Gastrocnemius medialis (tissue), 4 donors: ENCODE data around the gene RAPGEF1. TPM values are rescaled to one million over a fixed set of nuclear protein-coding genes. Genes with fewer than 3 reads are reported as not detected.
"Not testable (repeated sequence)": the region's sequence is repeated elsewhere in the genome, so short reads cannot be mapped to it uniquely, and the experiment has no call there.

ENCODE experiments used
- ATAC-seq, 2 donors: fragments of 150-250 bp; one replicate each; pipeline ENCODE4 v1.9.1; 2016
- DNase-seq, 2 donors: peaks; one replicate each; pipeline ENCODE4 v3.0.0-alpha.2; 2019
- H3K27ac ChIP-seq, 4 donors: fragments of 200-600 bp; sonication (generic); 1 replicate in 1 of 4; 2 replicates in 3 of 4; pipeline ENCODE4 v1.5.1; 2016 to 2018; ENCODE audit warnings: mild to moderate bottlenecking in 2 of 4, moderate library complexity in 1 of 4
- H3K27me3 ChIP-seq, 3 donors: fragments of 200-600 bp; sonication (generic) in 2 of 3; 1 replicate in 1 of 3; 2 replicates in 2 of 3; pipeline versions ENCODE4 v1.5.1 to v1.6.0; 2016 to 2019; ENCODE audit warnings: mild to moderate bottlenecking in 1 of 3, moderate library complexity in 1 of 3
- H3K36me3 ChIP-seq, 2 donors: fragments of 200-600 bp; sonication (generic) in 1 of 2; one replicate each; pipeline ENCODE4 v1.5.1; 2017 to 2018
- H3K4me1 ChIP-seq, 2 donors: fragments of 200-600 bp; sonication (generic) in 1 of 2; one replicate each; pipeline ENCODE4 v1.5.1; 2016 to 2017; ENCODE audit warnings: mild to moderate bottlenecking in 2 of 2
- H3K4me3 ChIP-seq, 4 donors: fragments of 200-600 bp; sonication (generic) in 3 of 4; 1 replicate in 1 of 4; 2 replicates in 3 of 4; pipeline ENCODE4 v1.5.1; 2016 to 2019; ENCODE audit warnings: mild to moderate bottlenecking in 2 of 4
- H3K9me3 ChIP-seq, 3 donors: fragments of 200-600 bp; sonication (generic) in 2 of 3; 1 replicate in 1 of 3; 2 replicates in 2 of 3; pipeline ENCODE4 v1.5.1; 2016 to 2019
- CTCF ChIP-seq, 5 experiments: fragments of 450-650 bp in 3 of 5; fragments of 200-600 bp in 2 of 5; sonication (generic) in 2 of 5; IDR thresholded peaks in 4 of 5; conservative IDR thresholded peaks in 1 of 5; 1 replicate in 4 of 5; 2 replicates in 1 of 5; pipeline ENCODE4 v1.5.1; 2016 to 2019; ENCODE audit warnings: antibody characterized with exemption in 5 of 5, mild to moderate bottlenecking in 3 of 5, moderate library complexity in 3 of 5
- POLR2A ChIP-seq, 2 donors: fragments of 450-650 bp; IDR thresholded peaks; one replicate each; pipeline ENCODE4 v1.6.1; 2017; ENCODE audit warnings: antibody characterized with exemption in 2 of 2, mild to moderate bottlenecking in 2 of 2, moderate library complexity in 2 of 2
- in situ Hi-C, 4 donors: fragments of 200-750 bp; cut with MboI; loops; one replicate each; pipeline versions ENCODE4 v1.15.0 to v1.8.0; 2017; ENCODE audit warnings: low sequenced_read_pairs in 4 of 4
- intact Hi-C: fragments of 100-400 bp; cut with DNase I; formaldehyde crosslinking; loops from one replicate; pipeline ENCODE4 v1.15.1; 2023; ENCODE audit warnings: low total_unique reads
- total RNA-seq, 4 donors: library from RNA; depleted of rRNA; stranded (reverse); fragments of >200 nt; gene quantifications; one replicate each; pipeline versions ENCODE4 v1.1.0 to v1.2.3, GENCODE V29; 2016

RAPGEF1 gene
- total RNA-seq, 4 donors from 2014 or later = 123 to 296 (median 217) TPM

DNA sequence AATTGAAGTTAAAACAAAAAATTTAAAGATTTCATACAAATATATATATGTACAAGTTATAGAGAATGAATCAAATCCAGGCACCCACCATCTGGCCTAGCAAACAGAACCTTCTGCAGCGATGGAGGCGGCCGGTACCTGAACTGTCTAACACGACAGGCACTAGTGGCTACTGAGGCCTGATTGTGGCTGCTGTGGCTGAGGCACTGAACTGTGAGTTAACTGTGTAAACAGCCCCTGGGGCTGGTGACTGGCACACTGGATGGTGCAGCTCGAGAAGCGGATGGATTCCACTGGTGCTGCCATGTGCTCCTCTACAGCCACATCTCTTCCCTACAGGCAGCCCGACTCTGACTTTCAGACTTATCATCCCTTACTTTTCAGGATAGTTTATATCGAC lies 82.4 kb downstream of the RAPGEF1 start:
- Histone ChIP-seq H3K9me3 (no peaks in the 10 kb centered on the region), H3K27ac (peak overlapping the region; percentile 68 to 87 (median 80)), H3K4me3 (no peak overlapping the region), H3K36me3 (no peaks in the 10 kb centered on the region), H3K4me1 (peaks cover 68 to 77% of the 10 kb centered on the region in 2 donors), H3K27me3 (no peaks in the 10 kb centered on the region)
- in situ Hi-C loops (loop anchor here in 3 of 4 donors (10.0 kb wide), 1 partner anchor 77 kb away; no protein-coding TSS in a partner anchor), intact Hi-C loops (no loop called here)
- TF ChIP-seq CTCF (IDR thresholded peaks at IDR 0.05 in 4 of 5, conservative IDR thresholded peaks at IDR 0.05 in 1 of 5) (no peak), POLR2A (IDR thresholded peaks at IDR 0.05) (no peak)
- ATAC-seq (no peak), DNase-seq (no peak)

- DNase-seq = peak in 1 of 2 donors; percentile 70
- TF ChIP-seq POLR2A (IDR thresholded peaks at IDR 0.05) (no peak), CTCF (IDR thresholded peaks at IDR 0.05 in 4 of 5, conservative IDR thresholded peaks at IDR 0.05 in 1 of 5) (no peak)
- ATAC-seq = peak in 1 of 2 donors; percentile 39
- peak overlapping the region; percentile 68 to 87 (median 80) for H3K27ac ChIP-seq
- no peaks in the 10 kb centered on the region for H3K9me3 ChIP-seq
- no peaks in the 10 kb centered on the region for H3K36me3 ChIP-seq
- in situ Hi-C loops (loop anchor here in 3 of 4 donors (10.0 kb wide), 1 partner anchor 78 kb away; no protein-coding TSS in a partner anchor), intact Hi-C loops (no loop called here)
- H3K27me3 ChIP-seq = no peaks in the 10 kb centered on the region
- H3K4me1 ChIP-seq = peaks cover 73 to 82% of the 10 kb centered on the region in 2 donors
- H3K4me3 ChIP-seq = no peak overlapping the region
Observed at GRCh38 chr9:131657037-131657377, 82.9 kb downstream of the RAPGEF1 start.

- intact Hi-C loops (no loop called here), in situ Hi-C loops (loop anchor here in 3 of 4 donors (10.0 kb wide), 1 partner anchor 78 kb away; no protein-coding TSS in a partner anchor)
- no peaks in the 10 kb centered on the region for H3K27me3 ChIP-seq
- no peak overlapping the region for H3K4me3 ChIP-seq
- ATAC-seq = peak; percentile 57 to 64
- H3K36me3 ChIP-seq = no peaks in the 10 kb centered on the region
- TF ChIP-seq CTCF (IDR thresholded peaks at IDR 0.05 in 4 of 5, conservative IDR thresholded peaks at IDR 0.05 in 1 of 5) (no peak), POLR2A (IDR thresholded peaks at IDR 0.05) (peak in 1 of 2 donors; percentile 4)
- H3K9me3 ChIP-seq = no peaks in the 10 kb centered on the region
- peak; percentile 54 to 81 for DNase-seq
- H3K4me1 ChIP-seq = peaks cover 76 to 87% of the 10 kb centered on the region in 2 donors
- peak overlapping the region; percentile 68 to 87 (median 80) for H3K27ac ChIP-seq
Observed at GRCh38 chr9:131656356-131657036, 83.4 kb downstream of the RAPGEF1 start.

DNA sequence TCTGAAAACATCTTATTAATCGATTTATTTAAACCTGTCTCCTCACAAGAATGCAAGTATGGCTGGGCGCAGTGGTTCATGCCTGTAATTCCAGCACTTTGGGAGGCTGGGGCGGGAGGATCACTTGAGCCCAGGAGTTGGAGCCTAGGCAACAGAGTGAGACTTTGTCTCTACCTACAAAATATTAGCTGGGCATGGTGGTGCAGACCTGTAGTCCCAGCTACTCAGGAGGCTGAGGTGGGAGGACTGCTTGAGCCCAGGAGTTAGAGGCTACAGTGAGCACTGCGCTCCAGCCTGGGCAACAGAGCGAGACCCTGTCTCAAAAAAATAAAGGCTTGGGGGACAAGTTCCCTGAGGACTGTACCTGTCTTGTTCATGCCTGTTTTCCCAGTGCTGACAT lies 85.5 kb downstream of the RAPGEF1 start:
- H3K36me3 ChIP-seq, ATAC-seq, H3K27me3 ChIP-seq, H3K9me3 ChIP-seq, intact Hi-C loops, DNase-seq, H3K4me3 ChIP-seq: not testable (repeated sequence)
- Histone ChIP-seq H3K4me1 (peaks cover 86 to 90% of the 10 kb centered on the region in 2 donors), H3K27ac (peak overlapping the region in 3 of 4 donors; percentile 68 to 87 (median 78))
- in situ Hi-C loops = loop anchor here in 3 of 4 donors (10.0 kb wide), 1 partner anchor 80 kb away; no protein-coding TSS in a partner anchor

DNA sequence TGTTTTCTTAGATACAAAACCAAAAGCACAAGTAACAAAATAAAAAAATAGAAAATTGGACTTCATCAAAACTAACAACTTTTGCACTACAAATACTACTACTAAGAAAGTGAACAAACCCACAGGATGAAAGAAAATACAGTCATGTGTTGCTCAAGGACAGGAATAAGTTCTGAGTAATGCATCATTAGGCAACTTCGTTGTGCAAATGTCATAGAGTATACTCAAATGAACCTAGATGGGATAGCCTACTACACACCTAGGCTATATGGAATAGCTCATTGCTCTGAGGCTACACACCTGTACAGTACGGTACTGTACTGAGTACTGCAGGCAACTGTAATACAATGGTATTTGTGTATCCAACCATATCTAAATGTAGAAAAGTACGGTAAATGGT lies 88.3 kb downstream of the RAPGEF1 start:
- H3K36me3 ChIP-seq = peaks cover 0 to 6% of the 10 kb centered on the region in 2 donors
- peak overlapping the region; percentile 85 to 90 (median 88) for H3K27ac ChIP-seq
- ATAC-seq = peak; percentile 71 to 77
- intact Hi-C loops = loop anchor here (2.0 kb wide), 3 partner anchors 27 to 81 kb away; no protein-coding TSS in a partner anchor
- H3K4me1 ChIP-seq = peaks cover 68 to 69% of the 10 kb centered on the region in 2 donors
- DNase-seq = no peak
- no peak overlapping the region for H3K4me3 ChIP-seq
- no peak for TF ChIP-seq CTCF (IDR thresholded peaks at IDR 0.05 in 4 of 5, conservative IDR thresholded peaks at IDR 0.05 in 1 of 5)
- TF ChIP-seq POLR2A (IDR thresholded peaks at IDR 0.05) = no peak
- no peaks in the 10 kb centered on the region for H3K27me3 ChIP-seq
- in situ Hi-C loops = loop anchor here in 3 of 4 donors (10.0 kb wide), 1 partner anchor 83 kb away; no protein-coding TSS in a partner anchor
- H3K9me3 ChIP-seq = no peaks in the 10 kb centered on the region
